Measurements from ENCODE around the gene CPXM1. TPM values are rescaled to one million over a fixed set of nuclear protein-coding genes. Genes with fewer than 3 reads are reported as not detected.

CPXM1 gene
- total RNA-seq, 2 experiments from 2014 or later = 2.0 to 2.2 TPM

- no peak for DNase-seq
- no peaks in the 10 kb centered on the region for H3K36me3 Mint-ChIP-seq (ENCODE audit: low read depth)
- H3K4me1 Mint-ChIP-seq (ENCODE audit: low read depth) = peaks cover 17% of the 10 kb centered on the region
- CTCF ChIA-PET = no interaction called here
- intact Hi-C loops (cut with micrococcal nuclease) = no loop called here
- no peak overlapping the region for H3K4me3 Mint-ChIP-seq
- no peaks in the 10 kb centered on the region for H3K9me3 Mint-ChIP-seq
- peaks cover 18% of the 10 kb centered on the region for H3K27me3 Mint-ChIP-seq (ENCODE audit: low read depth)
- no peak overlapping the region for H3K27ac Mint-ChIP-seq
Observed at GRCh38 chr20:2749343-2749950, 51.0 kb downstream of the CPXM1 start.

GRCh38 chr20:2748551-2749342 lies 51.7 kb downstream of the CPXM1 start:
- Mint-ChIP-seq H3K27ac (no peak overlapping the region), H3K4me1 (ENCODE audit: low read depth) (peaks cover 17% of the 10 kb centered on the region), H3K4me3 (no peak overlapping the region), H3K27me3 (ENCODE audit: low read depth) (peaks cover 18% of the 10 kb centered on the region), H3K9me3 (no peaks in the 10 kb centered on the region), H3K36me3 (ENCODE audit: low read depth) (no peaks in the 10 kb centered on the region)
- CTCF ChIA-PET = interaction anchor here (0.7 kb wide), 1 partner anchor 9 kb away, joined by 3 read pairs; no protein-coding TSS in a partner anchor
- DNase-seq = no peak
- intact Hi-C loops (cut with micrococcal nuclease) = no loop called here

GRCh38 chr20:2747676-2748235 lies 52.7 kb downstream of the CPXM1 start:
- intact Hi-C loops (cut with micrococcal nuclease) = no loop called here
- no peak for DNase-seq
- H3K27ac Mint-ChIP-seq = no peak overlapping the region

GRCh38 chr20:2746636-2747265 lies 53.7 kb downstream of the CPXM1 start:
- intact Hi-C loops (cut with micrococcal nuclease) = no loop called here
- H3K4me3 Mint-ChIP-seq = no peak overlapping the region
- peaks cover 12% of the 10 kb centered on the region for H3K27me3 Mint-ChIP-seq (ENCODE audit: low read depth)
- H3K27ac Mint-ChIP-seq = no peak overlapping the region
- peaks cover 27% of the 10 kb centered on the region for H3K4me1 Mint-ChIP-seq (ENCODE audit: low read depth)
- H3K9me3 Mint-ChIP-seq = no peaks in the 10 kb centered on the region
- CTCF ChIA-PET = no interaction called here
- no peak for DNase-seq
- no peaks in the 10 kb centered on the region for H3K36me3 Mint-ChIP-seq (ENCODE audit: low read depth)

More at GRCh38 chr20:2747676-2748235, 52.7 kb downstream of the CPXM1 start:
- Mint-ChIP-seq H3K4me3 (no peak overlapping the region), H3K4me1 (ENCODE audit: low read depth) (peaks cover 19% of the 10 kb centered on the region), H3K9me3 (no peaks in the 10 kb centered on the region), H3K27me3 (ENCODE audit: low read depth) (peaks cover 14% of the 10 kb centered on the region), H3K36me3 (ENCODE audit: low read depth) (no peaks in the 10 kb centered on the region)
- CTCF ChIA-PET = no interaction called here

- Mint-ChIP-seq H3K4me1 (ENCODE audit: low read depth) (peaks cover 34% of the 10 kb centered on the region), H3K27ac (no peak overlapping the region), H3K36me3 (ENCODE audit: low read depth) (no peaks in the 10 kb centered on the region), H3K27me3 (ENCODE audit: low read depth) (peaks cover 12% of the 10 kb centered on the region), H3K9me3 (no peaks in the 10 kb centered on the region), H3K4me3 (no peak overlapping the region)
- DNase-seq = no peak
- intact Hi-C loops (cut with micrococcal nuclease) = no loop called here
- CTCF ChIA-PET = no interaction called here
Observed at GRCh38 chr20:2745936-2746635, 54.3 kb downstream of the CPXM1 start.

GRCh38 chr20:2745060-2745910 lies 55.1 kb downstream of the CPXM1 start:
- H3K9me3 Mint-ChIP-seq = no peaks in the 10 kb centered on the region
- CTCF ChIA-PET = interaction anchor here (0.7 kb wide), 1 partner anchor 99 kb away, joined by 3 read pairs; no protein-coding TSS in a partner anchor
- H3K36me3 Mint-ChIP-seq (ENCODE audit: low read depth) = no peaks in the 10 kb centered on the region
- DNase-seq = no peak
- intact Hi-C loops (cut with micrococcal nuclease) = no loop called here
- peaks cover 35% of the 10 kb centered on the region for H3K4me1 Mint-ChIP-seq (ENCODE audit: low read depth)
- H3K27me3 Mint-ChIP-seq (ENCODE audit: low read depth) = peaks cover 4% of the 10 kb centered on the region
- H3K4me3 Mint-ChIP-seq = no peak overlapping the region
- no peak overlapping the region for H3K27ac Mint-ChIP-seq

Other genes starting within 250 kb of the CPXM1 start
- 100 to 1,000 TPM; 385 to 405 TPM for gene NOP56, start 148.0 kb downstream of the CPXM1 start, total RNA-seq
- 100 to 1,000 TPM; 123 to 125 TPM for gene IDH3B, start 136.4 kb downstream of the CPXM1 start, total RNA-seq
- gene EBF4, start 107.8 kb downstream of the CPXM1 start, total RNA-seq = 1 to 10 TPM; 3.2 to 3.5 TPM
- not detected for gene C20orf141, start 14.4 kb upstream of the CPXM1 start, total RNA-seq
- not detected for gene TMEM239, start 15.7 kb upstream of the CPXM1 start, total RNA-seq
- gene PCED1A, start 40.0 kb upstream of the CPXM1 start, total RNA-seq = 10 to 100 TPM; 44.6 to 44.8 TPM
- 10 to 100 TPM; 39.0 to 42.0 TPM for gene VPS16, start 40.1 kb upstream of the CPXM1 start, total RNA-seq
- 10 to 100 TPM; 31.7 to 32.7 TPM for gene PTPRA, start 72.9 kb upstream of the CPXM1 start, total RNA-seq
- gene GNRH2, start 243.0 kb upstream of the CPXM1 start, total RNA-seq = not detected
- 10 to 100 TPM; 50.0 to 52.4 TPM for gene MRPS26, start 245.4 kb upstream of the CPXM1 start, total RNA-seq